HepG2 (cell line): ENCODE measurements around the gene PRSS48. TPM values are rescaled to one million over a fixed set of nuclear protein-coding genes. Genes with fewer than 3 reads are reported as not detected.
A peak's percentile ranks its signal among the peaks of the same experiment; 100 is the strongest.
"Not testable (repeated sequence)": the region's sequence is repeated elsewhere in the genome, so short reads cannot be mapped to it uniquely, and the experiment has no call there.

Experiments used
- ATAC-seq: fragments of 200-7000 bp; cut with Tn5 transposase; 3 replicates; pipeline ENCODE4 v1.9.1; 2020; ENCODE audit warnings: mild to moderate bottlenecking, moderate library complexity
- BruUV-seq: library from RNA; stranded (reverse); fragments of 400-500 nt; replicated peaks from 2 replicates; lab custom pipeline; 2021; lab: Mats Ljungman, UMichigan
- CTCF ChIA-PET: fragments of 300-600 bp; formaldehyde crosslinking; extraction: SDS; loops from one replicate; lab custom pipeline; 2021; ENCODE audit warnings: low total read pairs, inconsistent platforms, low intra/inter-chr PET ratio; lab: Yijun Ruan, JAX
- POLR2A ChIA-PET: fragments of 350-600 bp; sonication (Branson Sonifier 250); formaldehyde crosslinking; loops from one replicate; lab custom pipeline; 2020; ENCODE audit warnings: antibody characterized with exemption, inconsistent platforms; lab: Yijun Ruan, JAX
- DNase-seq: peaks from one replicate; pipeline ENCODE4 v3.0.0-alpha.2; 2015; ENCODE audit warnings: low spot score
- FAIRE-seq: peaks from 3 replicates; lab custom pipeline; 2011; peaks lifted over from hg19 to GRCh38; lab: Jason Lieb, UNC
- H2AFZ ChIP-seq: one replicate; pipeline ENCODE4 v1.6.1; 2011; ENCODE audit warnings: low read length, inconsistent platforms
- H3K27ac ChIP-seq: fragments of 300-600 bp; 3 replicates; pipeline ENCODE4 v1.8.0; 2011; ENCODE audit warnings: mixed run types, mild to moderate bottlenecking, mixed read lengths, low read length, inconsistent platforms; ENCODE audit not compliant: insufficient read depth; ENCODE audit errors: extremely low read length
- H3K27me3 ChIP-seq, 2 experiments: fragments of 200-600 bp in 1 of 2; 2 replicates in 1 of 2; 3 replicates in 1 of 2; pipeline versions ENCODE4 v1.6.0 to v1.8.0; 2011; ENCODE audit warnings: low read length in 2 of 2, mild to moderate bottlenecking in 2 of 2, moderate library complexity in 2 of 2, inconsistent platforms in 1 of 2; ENCODE audit not compliant: insufficient read depth in 2 of 2, control insufficient read depth in 1 of 2
- H3K36me3 ChIP-seq, 2 experiments: fragments of 200-600 bp in 1 of 2; replicated peaks in 1 of 2; 2 replicates in 1 of 2; 3 replicates in 1 of 2; pipeline versions ENCODE4 v1.5.1 to v1.8.0; 2011; ENCODE audit warnings: low read length in 2 of 2, inconsistent platforms in 1 of 2; ENCODE audit not compliant: insufficient read depth in 2 of 2, control insufficient read depth in 1 of 2
- H3K4me1 ChIP-seq: 2 replicates; pipeline ENCODE4 v1.5.1; 2012; ENCODE audit warnings: low read length, inconsistent platforms; ENCODE audit not compliant: insufficient read depth
- H3K4me2 ChIP-seq: 2 replicates; pipeline ENCODE4 v1.6.0; 2011; ENCODE audit warnings: low read depth, low read length, inconsistent platforms
- H3K4me3 ChIP-seq, 3 experiments: fragments of 200-600 bp in 1 of 3; sonication (generic), shearing (Covaris generic) in 1 of 3; replicated peaks in 1 of 3; 2 replicates each; pipeline ENCODE4 v1.5.1; 2011 to 2016; ENCODE audit warnings: low read length in 3 of 3, inconsistent platforms in 2 of 3, low read depth in 2 of 3, mild to moderate bottlenecking in 2 of 3, control low read depth in 1 of 3, mixed read lengths in 1 of 3; ENCODE audit not compliant: insufficient read depth in 1 of 3
- H3K79me2 ChIP-seq: one replicate; pipeline ENCODE4 v1.6.1; 2011; ENCODE audit warnings: low read length, inconsistent platforms; ENCODE audit not compliant: insufficient read depth
- H3K9ac ChIP-seq: 2 replicates; pipeline ENCODE4 v1.6.0; 2011; ENCODE audit warnings: mild to moderate bottlenecking, low read depth, low read length, inconsistent platforms; ENCODE audit not compliant: insufficient read depth
- H3K9me3 ChIP-seq: 2 replicates; pipeline ENCODE4 v1.5.1; 2012; ENCODE audit warnings: mild to moderate bottlenecking, low read length
- H4K20me1 ChIP-seq: 2 replicates; pipeline ENCODE4 v1.6.0; 2011; ENCODE audit warnings: inconsistent platforms, mild to moderate bottlenecking, low read length, moderate library complexity; ENCODE audit not compliant: insufficient read depth
- CENPBD1 ChIP-seq: sonication (generic); formaldehyde crosslinking; IDR thresholded peaks from 2 replicates; pipeline ENCODE4 v1.8.0; 2022; ENCODE audit warnings: missing genetic modification reagents, low read depth, mild to moderate bottlenecking, borderline replicate concordance
- DMTF1 ChIP-seq: sonication (generic); formaldehyde crosslinking; IDR thresholded peaks from 2 replicates; pipeline ENCODE4 v1.4.0; 2020; ENCODE audit warnings: mild to moderate bottlenecking, missing genetic modification reagents
- MAF1 ChIP-seq: sonication (generic); formaldehyde crosslinking; IDR thresholded peaks from 2 replicates; pipeline ENCODE4 v1.5.0; 2020; ENCODE audit warnings: missing genetic modification reagents, borderline replicate concordance
- RFX5 ChIP-seq: IDR thresholded peaks from 2 replicates; pipeline ENCODE4 v1.6.1; 2011; ENCODE audit warnings: low read depth, low read length, improper control_type of control experiment
- ZNF607 ChIP-seq: sonication (generic); formaldehyde crosslinking; IDR thresholded peaks from 2 replicates; pipeline ENCODE4 v1.5.1; 2020; ENCODE audit warnings: missing genetic modification reagents, mild to moderate bottlenecking, borderline replicate concordance
- in situ Hi-C: cut with HindIII; loops from 2 replicates; pipeline ENCODE4 v1.10.0; 2017; ENCODE audit warnings: low pct_unique_long_range_greater_than_20kb; ENCODE audit not compliant: extremely low pct_ligation_motif_present
- intact Hi-C: fragments of 100-400 bp; cut with micrococcal nuclease; formaldehyde crosslinking; loops from one replicate; pipeline ENCODE4 v1.10.0; 2022; ENCODE audit not compliant: unreplicated experiment
- polyA plus RNA-seq, 8 experiments: library from polyadenylated mRNA; depleted of rRNA in 3 of 8; stranded (reverse) in 7 of 8; unstranded in 1 of 8; fragments of >200 nt; fragmentation: Illumina TruSeq in 4 of 8; extraction: Trizol in 4 of 8; gene quantifications; 2 replicates each; pipeline versions ENCODE4 v1.2.1 to v1.2.3, GENCODE V29; 2011 to 2016; ENCODE audit warnings: low read depth in 4 of 8, missing spikeins in 1 of 8, mixed read lengths in 1 of 8; ENCODE audit not compliant: insufficient read depth in 1 of 8
- total RNA-seq, 5 experiments: library from RNA; depleted of rRNA; stranded (reverse); fragments of >200 nt; fragmentation: Illumina TruSeq; extraction: Trizol; gene quantifications; 2 replicates each; pipeline ENCODE4 v1.2.3, GENCODE V29; 2016; ENCODE audit warnings: low read depth in 1 of 5
- TF ChIP-seq, protein P1 (sequence below): sonication (generic); formaldehyde crosslinking; IDR thresholded peaks from 2 replicates; pipeline ENCODE4 v1.9.0; 2022; ENCODE audit warnings: missing genetic modification reagents, mild to moderate bottlenecking, borderline replicate concordance

Gene PRSS48
- total and polyA plus RNA-seq, 2 of the 13 experiments (the other 11 are each of a cell fraction or from before 2014, with no cell fraction given), result not detected

DNA sequence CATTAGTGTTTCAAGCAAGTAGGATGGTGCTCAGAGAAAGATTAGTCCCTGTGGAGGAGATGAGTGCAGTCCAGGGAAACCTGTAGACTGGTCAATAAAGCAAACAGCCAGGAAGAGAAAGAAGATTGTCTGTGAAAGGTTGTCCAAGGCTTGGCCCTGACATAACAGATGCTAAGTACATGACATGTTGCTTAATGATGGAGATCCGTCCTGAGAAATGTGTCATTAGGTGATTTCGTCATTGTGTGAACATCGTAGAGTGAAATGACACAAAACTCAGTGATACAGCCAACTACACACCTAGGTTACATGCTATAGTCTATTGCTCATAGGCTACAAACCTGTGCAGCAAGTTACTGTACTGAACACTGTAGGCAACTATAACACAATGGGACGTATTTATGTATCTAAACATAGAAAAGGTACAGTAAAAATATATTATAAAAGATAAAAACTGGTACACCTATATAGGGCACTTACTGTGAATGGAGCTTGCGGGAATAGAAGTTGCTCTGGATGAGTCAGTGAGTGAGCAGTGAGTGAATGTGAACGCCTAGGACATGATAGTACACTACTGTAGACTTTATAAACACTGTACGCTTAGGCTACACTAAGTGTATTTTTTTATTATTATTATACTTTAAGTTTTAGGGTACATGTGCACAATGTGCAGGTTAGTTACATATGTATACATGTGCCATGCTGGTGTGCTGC lies 9.0 kb upstream of the PRSS48 start (continued):
- TF ChIP-seq ZNF607 (CRISPR knock-in tag), result no peak
- no peak for TF ChIP-seq RFX5
- TF ChIP-seq, protein P1, sequence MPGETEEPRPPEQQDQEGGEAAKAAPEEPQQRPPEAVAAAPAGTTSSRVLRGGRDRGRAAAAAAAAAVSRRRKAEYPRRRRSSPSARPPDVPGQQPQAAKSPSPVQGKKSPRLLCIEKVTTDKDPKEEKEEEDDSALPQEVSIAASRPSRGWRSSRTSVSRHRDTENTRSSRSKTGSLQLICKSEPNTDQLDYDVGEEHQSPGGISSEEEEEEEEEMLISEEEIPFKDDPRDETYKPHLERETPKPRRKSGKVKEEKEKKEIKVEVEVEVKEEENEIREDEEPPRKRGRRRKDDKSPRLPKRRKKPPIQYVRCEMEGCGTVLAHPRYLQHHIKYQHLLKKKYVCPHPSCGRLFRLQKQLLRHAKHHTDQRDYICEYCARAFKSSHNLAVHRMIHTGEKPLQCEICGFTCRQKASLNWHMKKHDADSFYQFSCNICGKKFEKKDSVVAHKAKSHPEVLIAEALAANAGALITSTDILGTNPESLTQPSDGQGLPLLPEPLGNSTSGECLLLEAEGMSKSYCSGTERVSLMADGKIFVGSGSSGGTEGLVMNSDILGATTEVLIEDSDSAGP (CRISPR knock-in tag), result no peak
- no peak for TF ChIP-seq DMTF1 (CRISPR knock-in tag)
- no peak for TF ChIP-seq CENPBD1 (CRISPR knock-in tag)
- TF ChIP-seq MAF1 (CRISPR knock-in tag), result no peak
- TF ChIP-seq, all 625 proteins: peak for 44

DNA sequence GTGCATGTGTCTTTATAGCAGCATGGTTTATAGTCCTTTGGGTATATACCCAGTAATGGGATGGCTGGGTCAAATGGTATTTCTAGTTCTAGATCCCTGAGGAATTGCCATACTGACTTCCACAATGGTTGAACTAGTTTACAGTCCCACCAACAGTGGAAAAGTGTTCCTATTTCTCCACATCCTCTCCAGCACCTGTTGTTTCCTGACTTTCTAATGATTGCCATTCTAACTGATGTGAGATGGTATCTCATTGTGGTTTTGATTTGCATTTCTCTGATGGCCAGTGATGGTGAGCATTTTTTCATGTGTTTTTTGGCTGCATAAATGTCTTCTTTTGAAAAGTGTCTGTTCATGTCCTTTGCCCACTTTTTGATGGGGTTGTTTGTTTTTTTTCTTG lies 8.1 kb upstream of the PRSS48 start:
- FAIRE-seq, H3K4me3 ChIP-seq, in situ Hi-C loops, ATAC-seq, DNase-seq, H3K9ac ChIP-seq, CTCF ChIA-PET, H3K27me3 ChIP-seq, H3K4me2 ChIP-seq, POLR2A ChIA-PET, intact Hi-C loops, H3K9me3 ChIP-seq, H3K27ac ChIP-seq, H3K36me3 ChIP-seq, H2AFZ ChIP-seq: not testable (repeated sequence)
- peaks cover 65% of the 10 kb centered on the region for H3K79me2 ChIP-seq
- BruUV-seq, result TSS peak; percentile 22
- H4K20me1 ChIP-seq, result peaks cover 61% of the 10 kb centered on the region
- H3K4me1 ChIP-seq, result peaks cover 29% of the 10 kb centered on the region
